ENCODE measurements around the gene GRIK5.
"Not testable (repeated sequence)": the region's sequence is repeated elsewhere in the genome, so short reads cannot be mapped to it uniquely, and the experiment has no call there.

Gene GRIK5

DNA sequence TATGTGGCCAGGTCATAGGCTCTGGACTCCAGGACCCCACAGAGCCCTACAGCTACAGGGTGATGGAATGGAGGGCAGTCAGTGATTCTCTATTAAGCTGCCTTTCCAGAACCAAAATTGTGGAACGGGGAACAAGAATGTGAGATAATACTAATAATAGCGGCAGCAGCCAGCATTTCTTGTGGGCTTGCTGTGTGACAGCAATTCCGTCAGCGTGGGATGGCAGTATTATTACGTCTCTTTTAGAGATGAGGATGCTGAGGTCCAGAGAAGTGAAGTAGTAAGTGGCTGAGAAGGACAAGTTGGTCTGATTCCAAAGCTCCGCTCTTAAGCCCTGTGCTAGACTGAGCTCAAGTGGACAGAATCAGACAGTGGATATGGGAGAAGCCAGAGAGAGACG, 24.4 kb downstream of the GRIK5 start:
- no peak for DNase-seq

- DNase-seq: no peak
Measured at GRCh38 chr19:42042455-42043170, 27.4 kb downstream of the GRIK5 start.

GRCh38 chr19:42040491-42040890, 29.5 kb downstream of the GRIK5 start:
- DNase-seq: not testable (repeated sequence)

GRCh38 chr19:42040031-42040430, 30.0 kb downstream of the GRIK5 start:
- no peak for DNase-seq

DNA sequence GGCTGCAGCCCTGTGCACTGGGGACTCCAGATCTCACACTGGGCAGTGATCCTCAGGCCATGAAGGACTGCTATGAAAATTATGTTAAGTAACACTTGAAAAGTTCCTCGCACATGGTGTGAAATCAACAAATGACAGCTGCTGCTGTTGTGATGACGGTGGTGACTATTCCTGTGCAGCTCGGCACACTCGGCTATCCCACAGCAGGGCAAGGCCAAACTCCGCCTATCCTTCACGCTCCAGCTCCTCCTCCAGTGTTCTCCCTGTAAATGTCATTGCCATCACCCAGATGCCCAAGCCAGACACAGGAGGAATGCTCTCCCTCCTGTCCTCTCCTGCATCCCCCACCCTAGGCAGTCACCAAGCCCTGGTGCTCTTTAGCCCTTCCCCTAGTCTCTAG, 31.3 kb downstream of the GRIK5 start:
- DNase-seq: no peak

- DNase-seq: no peak
Measured at GRCh38 chr19:42037649-42038048, 32.4 kb downstream of the GRIK5 start.

GRCh38 chr19:42034640-42035391, 35.2 kb downstream of the GRIK5 start:
- DNase-seq: peak; percentile 46

GRCh38 chr19:42033413-42033812, 36.6 kb downstream of the GRIK5 start:
- no peak for DNase-seq

- no peak for DNase-seq
Measured at GRCh38 chr19:42032431-42032830, 37.6 kb downstream of the GRIK5 start.

DNA sequence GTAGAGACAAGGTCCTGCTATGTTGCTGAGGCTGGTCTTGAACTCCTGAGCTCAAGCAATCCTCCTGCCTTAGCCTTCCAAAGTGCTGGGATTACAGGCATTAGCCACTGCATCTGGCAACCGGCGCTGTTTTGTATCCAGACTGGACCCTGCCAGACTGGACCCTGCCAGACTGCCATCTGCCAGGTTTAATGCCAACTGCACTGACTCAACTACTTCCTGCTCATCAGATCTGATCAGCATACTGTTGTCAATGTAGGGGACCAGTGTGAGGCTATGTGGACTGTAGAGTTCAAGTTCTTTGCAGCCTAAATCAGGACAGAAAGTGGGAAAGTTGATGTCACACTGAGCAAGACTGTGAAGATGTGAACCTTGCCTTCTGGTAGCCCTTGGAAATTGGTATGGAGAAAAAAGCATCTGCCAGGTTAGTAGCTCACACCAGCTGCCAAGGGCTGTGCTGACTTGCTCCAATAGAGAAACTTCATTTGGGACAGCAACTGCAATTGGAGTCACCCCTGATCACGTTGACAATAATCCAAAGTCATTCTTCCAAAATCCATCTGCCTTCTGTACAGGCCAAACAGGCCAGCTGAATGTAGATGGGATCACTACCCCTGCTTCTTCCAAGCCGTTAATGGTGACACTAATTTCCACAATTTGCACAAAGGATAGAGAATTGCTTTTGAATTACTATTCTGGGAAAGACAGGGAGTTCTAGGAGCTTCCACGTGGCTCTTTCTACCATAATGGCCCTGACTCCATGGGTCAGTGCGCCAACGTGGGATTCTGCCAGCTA, 39.2 kb downstream of the GRIK5 start:
- DNase-seq: no peak

GRCh38 chr19:42028304-42029216, 41.4 kb downstream of the GRIK5 start:
- peak; percentile 30 for DNase-seq

DNA sequence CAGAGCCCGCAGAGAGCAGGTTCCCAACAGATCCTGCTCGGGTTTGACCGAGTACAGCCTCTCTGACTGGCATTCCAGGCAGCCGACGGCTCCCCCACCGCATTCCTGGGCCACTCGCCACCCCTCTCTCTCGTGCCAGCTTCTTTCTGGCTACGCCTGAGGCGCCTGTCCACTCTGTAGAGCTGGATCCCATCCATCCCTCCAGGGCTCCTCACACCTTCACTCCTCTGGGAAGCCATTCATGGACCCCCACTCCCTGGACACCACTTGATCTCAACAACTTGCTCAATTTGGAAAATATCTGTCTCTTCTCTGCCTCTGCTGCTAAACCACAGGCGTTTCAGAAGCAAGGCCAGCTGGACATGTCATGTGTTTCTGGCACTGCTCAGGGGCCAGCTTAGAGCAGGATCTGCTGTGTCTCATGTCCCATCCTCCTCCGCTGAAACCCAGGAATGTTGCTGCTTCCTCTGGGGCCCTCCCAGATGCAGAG, 45.3 kb downstream of the GRIK5 start:
- DNase-seq: no peak

DNA sequence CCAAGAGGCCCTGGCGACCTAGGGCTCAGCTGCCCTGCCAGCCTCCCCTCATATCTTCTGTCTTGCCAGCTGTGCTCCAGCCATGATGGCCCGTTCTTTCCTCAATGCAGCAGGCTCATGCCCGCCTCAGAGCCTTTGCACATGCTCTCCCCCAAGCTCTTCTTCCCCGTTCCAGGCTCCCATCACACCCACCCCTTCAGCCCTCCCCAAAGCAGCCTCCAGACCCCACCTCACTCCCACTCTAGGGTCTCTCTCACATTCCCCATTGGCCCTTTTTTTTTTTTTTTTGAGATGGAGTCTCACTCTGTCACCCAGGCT, 46.1 kb downstream of the GRIK5 start:
- no peak for DNase-seq

DNA sequence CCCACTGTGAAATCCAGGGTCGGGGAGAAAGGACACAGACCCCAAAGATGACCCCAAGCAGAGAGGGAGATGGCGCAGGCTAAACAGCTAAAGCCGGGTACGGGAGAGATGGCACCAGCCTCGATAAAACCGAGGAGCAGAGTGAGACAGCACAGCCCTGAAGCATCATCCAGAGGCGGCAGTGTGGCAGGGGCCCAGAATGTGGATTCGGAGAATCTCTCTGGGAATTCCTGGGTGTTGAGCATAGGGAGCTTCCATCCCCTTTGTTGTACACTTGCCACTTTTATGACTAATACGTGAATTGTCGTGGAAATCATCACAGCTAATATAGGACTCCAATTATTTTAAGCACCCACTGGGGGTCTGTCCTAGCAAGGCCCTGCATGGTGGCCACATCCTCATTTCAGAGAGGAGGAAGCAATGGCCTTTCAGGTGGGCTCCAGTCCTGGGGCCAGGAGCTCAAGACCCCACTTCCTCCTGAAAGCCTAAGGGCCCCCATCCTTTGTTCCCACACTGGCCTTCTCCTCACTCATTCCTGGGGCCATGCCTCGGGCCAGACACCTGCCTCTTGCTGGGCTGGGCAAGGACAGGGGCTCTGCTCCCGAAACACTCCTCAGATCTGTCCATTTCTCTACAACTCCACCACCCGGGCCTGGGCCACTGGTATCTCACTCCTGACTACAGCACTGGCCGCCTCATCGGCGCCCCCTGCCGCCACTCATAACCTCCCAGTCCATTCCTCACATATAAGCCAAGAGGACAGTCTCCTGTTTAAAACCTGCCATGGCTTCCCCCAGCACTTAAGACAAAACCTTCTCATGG, 46.7 kb downstream of the GRIK5 start:
- DNase-seq: peak; percentile 18

GRCh38 chr19:42022616-42023015, 47.4 kb downstream of the GRIK5 start:
- DNase-seq: no peak

DNA sequence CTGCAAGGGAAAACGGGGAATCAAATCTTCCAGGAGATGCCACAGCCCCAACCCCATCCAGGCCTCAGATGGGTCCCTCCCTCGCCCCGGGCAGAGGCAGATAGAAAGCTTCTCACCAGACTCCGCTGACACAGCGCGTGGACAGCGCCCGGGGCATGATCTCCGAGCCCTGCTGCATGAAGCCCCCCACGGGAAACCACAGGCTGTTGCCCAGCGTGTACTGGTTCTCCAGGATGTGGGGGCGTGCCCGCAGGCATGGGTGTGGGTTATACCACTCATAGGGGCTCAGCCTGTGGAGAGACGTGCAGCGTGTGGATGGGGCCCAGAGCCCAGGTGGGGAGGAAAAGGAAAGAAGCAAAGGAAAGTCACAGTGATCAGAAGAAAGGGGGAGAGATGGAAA, 48.8 kb downstream of the GRIK5 start:
- DNase-seq: no peak

DNA sequence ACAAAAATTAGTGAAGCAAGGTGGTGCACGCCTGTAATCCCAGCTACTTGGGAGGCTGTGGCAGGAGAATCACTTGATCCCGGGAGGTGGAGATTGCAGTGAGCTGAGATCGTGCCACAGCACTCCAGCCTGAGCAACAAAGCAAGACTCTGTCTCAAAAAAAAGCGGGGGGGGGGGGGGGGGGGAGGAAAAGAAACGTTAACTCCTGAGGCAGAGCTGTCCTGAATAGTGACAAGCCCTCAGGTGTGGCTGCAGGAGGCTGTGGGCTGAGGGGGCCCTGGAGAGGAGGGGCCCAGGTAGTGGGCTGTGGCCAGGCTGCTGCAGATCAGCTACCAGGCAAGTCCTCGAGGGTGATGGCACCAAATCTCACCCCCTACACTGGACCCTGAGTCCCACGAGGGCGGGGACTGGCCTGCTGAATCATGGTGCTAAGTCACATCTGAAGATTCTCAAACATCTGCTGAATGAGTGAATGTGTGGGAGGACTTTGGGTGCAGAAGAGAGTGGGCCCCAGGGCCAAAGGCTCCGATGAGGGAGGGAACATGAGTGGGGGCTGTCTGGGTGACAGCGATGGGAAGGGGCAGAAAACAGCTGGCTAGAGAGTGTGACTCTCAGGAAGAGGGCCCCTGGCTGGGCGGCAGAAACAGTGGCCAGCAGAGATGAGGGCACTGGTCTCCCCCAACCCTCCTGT, 51.4 kb downstream of the GRIK5 start:
- no peak for DNase-seq

GRCh38 chr19:42017040-42017439, 53.0 kb downstream of the GRIK5 start:
- no peak for DNase-seq

DNA sequence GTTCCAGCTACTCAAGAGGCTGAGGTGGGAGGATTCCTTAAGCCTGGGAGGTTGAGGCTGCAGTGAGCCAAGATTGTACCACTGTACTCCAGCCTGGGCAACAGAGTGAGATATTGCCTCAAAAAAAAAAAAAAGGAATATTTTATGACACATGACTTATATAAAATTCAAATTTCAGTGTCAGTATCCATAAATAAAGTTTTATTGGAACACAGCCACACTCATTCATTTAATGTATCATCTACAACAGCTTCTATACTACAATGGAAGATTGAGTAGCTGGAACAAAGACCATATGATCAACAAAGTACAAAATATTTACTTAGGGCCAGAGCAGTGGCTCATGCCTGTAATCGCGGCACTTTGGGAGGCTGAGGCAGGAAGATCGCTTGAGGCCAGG, 57.3 kb downstream of the GRIK5 start:
- DNase-seq: not testable (repeated sequence)

DNA sequence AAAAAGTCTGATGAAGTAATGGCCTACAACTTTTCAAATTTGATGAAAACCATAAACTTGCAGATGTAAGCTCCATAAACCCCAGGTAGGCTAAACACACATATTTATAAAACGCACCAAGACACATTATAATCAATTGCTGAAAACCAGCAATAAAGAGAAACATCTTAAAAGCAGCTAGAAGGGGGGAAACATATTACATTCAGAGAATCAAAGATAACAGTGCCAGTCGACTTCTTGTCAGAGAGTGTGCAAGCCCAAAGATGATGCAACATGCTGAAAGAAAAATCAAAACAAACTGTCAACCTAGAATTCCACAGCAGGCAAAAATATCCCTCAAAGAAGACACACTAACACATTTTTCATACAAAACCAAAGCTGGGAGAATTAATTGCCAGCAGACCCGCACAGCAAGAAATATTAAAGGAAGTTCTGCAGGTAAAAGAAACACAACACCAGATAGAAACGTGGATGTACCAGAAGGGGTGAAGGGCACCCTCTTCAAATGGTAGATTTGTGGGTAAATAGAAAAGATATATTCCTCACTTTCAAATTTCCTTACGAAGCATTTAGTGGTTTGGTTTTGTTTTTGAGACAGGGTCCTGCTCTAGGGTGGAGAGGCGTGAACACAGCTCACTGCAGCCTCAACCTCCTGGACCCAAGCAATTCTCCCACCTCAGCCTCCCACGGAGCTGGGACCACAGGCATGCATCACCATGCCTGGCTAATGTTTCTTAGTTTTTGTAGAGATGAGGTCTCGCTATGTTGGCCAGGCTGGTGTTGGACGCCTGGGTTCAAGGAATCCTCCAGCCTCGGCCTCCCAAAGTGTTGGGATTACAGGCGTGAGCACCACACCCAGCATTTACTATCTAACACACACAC, 59.5 kb downstream of the GRIK5 start:
- no peak for DNase-seq
